H1 (cell line): Measurements from ENCODE around the gene RRAS. TPM values are rescaled to one million over a fixed set of nuclear protein-coding genes. Genes with fewer than 3 reads are reported as not detected.

Experiments
- FOSL1 ChIP-seq: IDR thresholded peaks from 2 replicates; pipeline ENCODE4 v1.6.1; 2011; ENCODE audit warnings: mild to moderate bottlenecking, low read depth, low read length, moderate library complexity; ENCODE audit not compliant: insufficient read depth
- JUND ChIP-seq: IDR thresholded peaks from 2 replicates; pipeline ENCODE4 v1.6.1; 2011; ENCODE audit warnings: mild to moderate bottlenecking, improper control_type of control experiment, low read length
- KDM1A ChIP-seq: fragments of 200-600, 300-600 bp; sonication (generic); IDR thresholded peaks from 2 replicates; pipeline ENCODE4 v1.7.1; 2016; ENCODE audit warnings: mild to moderate bottlenecking, low read length, borderline replicate concordance
- MAFK ChIP-seq: IDR thresholded peaks from 2 replicates; pipeline ENCODE4 v1.6.1; 2012; ENCODE audit warnings: low read depth, mild to moderate bottlenecking, improper control_type of control experiment, low read length
- PHF8 ChIP-seq: fragments of 200-600 bp; sonication (generic); conservative IDR thresholded peaks from 2 replicates; pipeline ENCODE4 v1.7.1; 2012; ENCODE audit warnings: low read depth, mild to moderate bottlenecking, inconsistent platforms, low read length, moderate library complexity
- RXRA ChIP-seq: IDR thresholded peaks from 2 replicates; pipeline ENCODE4 v1.6.1; 2011; ENCODE audit warnings: low read depth, mild to moderate bottlenecking, low read length, moderate library complexity; ENCODE audit not compliant: insufficient read depth
- SIN3A ChIP-seq, 2 experiments: IDR thresholded peaks in 1 of 2; conservative IDR thresholded peaks in 1 of 2; 2 replicates each; pipeline ENCODE4 v1.6.1; 2011 to 2012; ENCODE audit warnings: low read length in 2 of 2, improper control_type of control experiment in 1 of 2, low read depth in 1 of 2, mild to moderate bottlenecking in 1 of 2
- SP2 ChIP-seq: IDR thresholded peaks from 2 replicates; pipeline ENCODE4 v1.6.1; 2012; ENCODE audit warnings: mild to moderate bottlenecking, low read length, inconsistent platforms
- SP4 ChIP-seq: IDR thresholded peaks from 2 replicates; pipeline ENCODE4 v1.6.1; 2012; ENCODE audit warnings: low read length, inconsistent platforms
- TCF12 ChIP-seq: IDR thresholded peaks from 2 replicates; pipeline ENCODE4 v1.6.1; 2011; ENCODE audit warnings: low read depth, mild to moderate bottlenecking, low read length
- polyA plus RNA-seq, 7 experiments: library from polyadenylated mRNA; depleted of rRNA in 3 of 7; stranded (reverse) in 5 of 7; unstranded in 2 of 7; fragments of >200 nt in 5 of 7; fragments of 200-250 nt in 2 of 7; gene quantifications; 1 replicate in 5 of 7; 2 replicates in 1 of 7; 4 replicates in 1 of 7; pipeline versions ENCODE4 v1.2.1 to v1.2.3, GENCODE V29; 2011 to 2013; ENCODE audit warnings: missing spikeins in 2 of 7, mixed read lengths in 2 of 7
- total RNA-seq: library from RNA; stranded (reverse); fragmentation: NEBNext Ultra II Directional; extraction: Animal tissue kit (Norgen Biotek cat#: 25700); gene quantifications from 2 replicates; pipeline ENCODE4 v1.2.1, GENCODE V29; 2021
- TF ChIP-seq, protein P1 (sequence below): fragments of 300-600 bp; sonication (generic); IDR thresholded peaks from 2 replicates; pipeline ENCODE4 v1.7.1; 2012; ENCODE audit warnings: low read length, moderate library complexity, mild to moderate bottlenecking, inconsistent platforms; ENCODE audit not compliant: insufficient replicate concordance

RRAS gene
- total and polyA plus RNA-seq, 2 of the 8 experiments (the other 6 are each of a cell fraction or from before 2014, with no cell fraction given), result 17.7 to 49.1 TPM

DNA sequence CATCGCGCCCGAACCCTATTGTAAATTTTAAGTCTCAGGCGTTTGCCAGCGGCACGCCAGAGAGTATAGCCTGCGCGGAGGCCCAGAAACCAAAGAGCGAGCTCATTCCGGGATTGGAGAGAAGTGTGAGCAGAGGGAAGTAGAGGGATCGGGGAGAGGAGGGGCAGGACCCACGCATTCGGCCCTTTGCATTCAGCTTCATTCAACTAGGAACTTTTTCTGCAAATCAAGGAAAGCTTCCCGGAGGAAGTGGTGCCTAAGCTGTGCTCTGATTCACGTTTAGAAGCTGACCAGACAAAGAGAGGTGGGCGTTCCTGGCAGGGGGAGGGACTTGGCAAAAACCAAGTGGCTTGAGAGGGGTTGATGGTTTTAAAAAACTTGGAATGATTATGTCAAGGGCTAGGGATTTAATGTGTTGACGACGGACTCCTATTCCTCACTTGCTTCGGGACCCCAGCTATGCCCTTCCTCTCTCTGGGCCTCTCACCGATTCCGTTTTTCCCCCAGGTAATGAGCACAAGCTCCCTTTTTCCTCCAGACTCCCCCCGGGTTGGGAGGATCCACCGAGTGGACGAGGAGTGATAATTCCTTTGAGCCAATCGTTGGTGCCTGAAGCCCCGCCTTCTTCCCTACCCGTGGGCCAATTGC is 36.3 kb upstream of the RRAS start (continued):
- TF ChIP-seq, protein P1, sequence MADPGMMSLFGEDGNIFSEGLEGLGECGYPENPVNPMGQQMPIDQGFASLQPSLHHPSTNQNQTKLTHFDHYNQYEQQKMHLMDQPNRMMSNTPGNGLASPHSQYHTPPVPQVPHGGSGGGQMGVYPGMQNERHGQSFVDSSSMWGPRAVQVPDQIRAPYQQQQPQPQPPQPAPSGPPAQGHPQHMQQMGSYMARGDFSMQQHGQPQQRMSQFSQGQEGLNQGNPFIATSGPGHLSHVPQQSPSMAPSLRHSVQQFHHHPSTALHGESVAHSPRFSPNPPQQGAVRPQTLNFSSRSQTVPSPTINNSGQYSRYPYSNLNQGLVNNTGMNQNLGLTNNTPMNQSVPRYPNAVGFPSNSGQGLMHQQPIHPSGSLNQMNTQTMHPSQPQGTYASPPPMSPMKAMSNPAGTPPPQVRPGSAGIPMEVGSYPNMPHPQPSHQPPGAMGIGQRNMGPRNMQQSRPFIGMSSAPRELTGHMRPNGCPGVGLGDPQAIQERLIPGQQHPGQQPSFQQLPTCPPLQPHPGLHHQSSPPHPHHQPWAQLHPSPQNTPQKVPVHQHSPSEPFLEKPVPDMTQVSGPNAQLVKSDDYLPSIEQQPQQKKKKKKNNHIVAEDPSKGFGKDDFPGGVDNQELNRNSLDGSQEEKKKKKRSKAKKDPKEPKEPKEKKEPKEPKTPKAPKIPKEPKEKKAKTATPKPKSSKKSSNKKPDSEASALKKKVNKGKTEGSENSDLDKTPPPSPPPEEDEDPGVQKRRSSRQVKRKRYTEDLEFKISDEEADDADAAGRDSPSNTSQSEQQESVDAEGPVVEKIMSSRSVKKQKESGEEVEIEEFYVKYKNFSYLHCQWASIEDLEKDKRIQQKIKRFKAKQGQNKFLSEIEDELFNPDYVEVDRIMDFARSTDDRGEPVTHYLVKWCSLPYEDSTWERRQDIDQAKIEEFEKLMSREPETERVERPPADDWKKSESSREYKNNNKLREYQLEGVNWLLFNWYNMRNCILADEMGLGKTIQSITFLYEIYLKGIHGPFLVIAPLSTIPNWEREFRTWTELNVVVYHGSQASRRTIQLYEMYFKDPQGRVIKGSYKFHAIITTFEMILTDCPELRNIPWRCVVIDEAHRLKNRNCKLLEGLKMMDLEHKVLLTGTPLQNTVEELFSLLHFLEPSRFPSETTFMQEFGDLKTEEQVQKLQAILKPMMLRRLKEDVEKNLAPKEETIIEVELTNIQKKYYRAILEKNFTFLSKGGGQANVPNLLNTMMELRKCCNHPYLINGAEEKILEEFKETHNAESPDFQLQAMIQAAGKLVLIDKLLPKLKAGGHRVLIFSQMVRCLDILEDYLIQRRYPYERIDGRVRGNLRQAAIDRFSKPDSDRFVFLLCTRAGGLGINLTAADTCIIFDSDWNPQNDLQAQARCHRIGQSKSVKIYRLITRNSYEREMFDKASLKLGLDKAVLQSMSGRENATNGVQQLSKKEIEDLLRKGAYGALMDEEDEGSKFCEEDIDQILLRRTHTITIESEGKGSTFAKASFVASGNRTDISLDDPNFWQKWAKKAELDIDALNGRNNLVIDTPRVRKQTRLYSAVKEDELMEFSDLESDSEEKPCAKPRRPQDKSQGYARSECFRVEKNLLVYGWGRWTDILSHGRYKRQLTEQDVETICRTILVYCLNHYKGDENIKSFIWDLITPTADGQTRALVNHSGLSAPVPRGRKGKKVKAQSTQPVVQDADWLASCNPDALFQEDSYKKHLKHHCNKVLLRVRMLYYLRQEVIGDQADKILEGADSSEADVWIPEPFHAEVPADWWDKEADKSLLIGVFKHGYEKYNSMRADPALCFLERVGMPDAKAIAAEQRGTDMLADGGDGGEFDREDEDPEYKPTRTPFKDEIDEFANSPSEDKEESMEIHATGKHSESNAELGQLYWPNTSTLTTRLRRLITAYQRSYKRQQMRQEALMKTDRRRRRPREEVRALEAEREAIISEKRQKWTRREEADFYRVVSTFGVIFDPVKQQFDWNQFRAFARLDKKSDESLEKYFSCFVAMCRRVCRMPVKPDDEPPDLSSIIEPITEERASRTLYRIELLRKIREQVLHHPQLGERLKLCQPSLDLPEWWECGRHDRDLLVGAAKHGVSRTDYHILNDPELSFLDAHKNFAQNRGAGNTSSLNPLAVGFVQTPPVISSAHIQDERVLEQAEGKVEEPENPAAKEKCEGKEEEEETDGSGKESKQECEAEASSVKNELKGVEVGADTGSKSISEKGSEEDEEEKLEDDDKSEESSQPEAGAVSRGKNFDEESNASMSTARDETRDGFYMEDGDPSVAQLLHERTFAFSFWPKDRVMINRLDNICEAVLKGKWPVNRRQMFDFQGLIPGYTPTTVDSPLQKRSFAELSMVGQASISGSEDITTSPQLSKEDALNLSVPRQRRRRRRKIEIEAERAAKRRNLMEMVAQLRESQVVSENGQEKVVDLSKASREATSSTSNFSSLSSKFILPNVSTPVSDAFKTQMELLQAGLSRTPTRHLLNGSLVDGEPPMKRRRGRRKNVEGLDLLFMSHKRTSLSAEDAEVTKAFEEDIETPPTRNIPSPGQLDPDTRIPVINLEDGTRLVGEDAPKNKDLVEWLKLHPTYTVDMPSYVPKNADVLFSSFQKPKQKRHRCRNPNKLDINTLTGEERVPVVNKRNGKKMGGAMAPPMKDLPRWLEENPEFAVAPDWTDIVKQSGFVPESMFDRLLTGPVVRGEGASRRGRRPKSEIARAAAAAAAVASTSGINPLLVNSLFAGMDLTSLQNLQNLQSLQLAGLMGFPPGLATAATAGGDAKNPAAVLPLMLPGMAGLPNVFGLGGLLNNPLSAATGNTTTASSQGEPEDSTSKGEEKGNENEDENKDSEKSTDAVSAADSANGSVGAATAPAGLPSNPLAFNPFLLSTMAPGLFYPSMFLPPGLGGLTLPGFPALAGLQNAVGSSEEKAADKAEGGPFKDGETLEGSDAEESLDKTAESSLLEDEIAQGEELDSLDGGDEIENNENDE, result no peak
- no peak for TF ChIP-seq FOSL1
- TF ChIP-seq PHF8, result peak; percentile 90
- TF ChIP-seq KDM1A, result no peak
- TF ChIP-seq SP2, result no peak
- TF ChIP-seq SIN3A (conservative IDR thresholded peaks at IDR 0.05 in 1 of 2, IDR thresholded peaks at IDR 0.05 in 1 of 2; ENCODE audit: low read depth in 1 of 2, low read length in 2 of 2), result peak in 1 of 2 experiments; percentile 34; a peak in 1 of 4 replicates
- no peak for TF ChIP-seq TCF12
- TF ChIP-seq RXRA, result no peak
- TF ChIP-seq SP4, result no peak
- 0 out of 2 replicates have a peak, but pooled peaks have one; percentile 12 for TF ChIP-seq MAFK
- peak; percentile 94 for TF ChIP-seq JUND
